Bone marrow (tissue), 2 donors: Measurements from ENCODE around the gene EPHA10.
"Not testable (repeated sequence)": the region's sequence is repeated elsewhere in the genome, so short reads cannot be mapped to it uniquely, and the experiment has no call there.

Experiments
- DNase-seq, 2 donors: peaks; one replicate each; lab custom pipeline; 2025; lab: John Stamatoyannopoulos, UW

Gene EPHA10

DNA sequence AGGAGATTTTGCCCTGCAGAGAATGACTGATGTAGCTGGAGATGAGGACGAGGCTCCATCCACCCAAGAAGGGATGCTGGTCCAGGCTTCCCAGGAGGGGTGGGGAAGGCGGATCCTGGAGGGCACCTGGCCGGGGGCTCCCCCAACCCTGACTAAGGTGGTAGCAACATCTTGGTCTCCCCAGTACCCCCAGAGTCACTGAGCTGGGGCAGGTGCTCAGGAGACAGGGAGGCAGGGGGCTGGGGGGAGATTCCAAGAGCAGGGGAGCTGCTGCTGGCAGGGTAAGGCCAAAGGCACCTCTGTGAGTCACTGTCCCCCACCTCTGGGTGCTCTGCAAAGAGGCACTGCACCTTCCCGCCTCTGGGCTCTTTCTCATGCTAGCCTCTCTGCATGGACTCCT lies 48.6 kb downstream of the EPHA10 start:
- no peak for DNase-seq

DNA sequence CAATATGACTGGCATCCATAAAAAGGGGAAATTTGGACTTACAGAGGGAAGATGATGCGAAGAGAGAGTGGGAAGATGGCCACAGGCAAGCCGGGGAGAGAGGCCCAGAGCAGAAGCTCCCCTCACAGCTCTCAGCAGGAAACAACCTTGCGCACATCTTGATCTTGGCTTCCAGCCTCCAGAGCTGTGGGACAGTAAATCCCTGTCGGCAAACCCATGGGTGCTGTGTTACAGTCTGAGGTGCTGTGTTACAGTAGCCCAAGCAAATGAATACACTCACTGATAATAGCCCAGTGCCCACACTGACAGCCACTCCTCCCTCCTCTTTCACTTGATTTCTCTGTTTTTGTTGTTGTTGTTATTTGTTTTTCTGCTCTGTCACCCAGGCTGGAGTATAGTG lies 50.2 kb downstream of the EPHA10 start:
- DNase-seq, result no peak

GRCh38 chr1:37714226-37714625 lies 50.7 kb downstream of the EPHA10 start:
- DNase-seq, result no peak

- DNase-seq, result no peak
These were observed 56.4 kb downstream of the EPHA10 start for GRCh38 chr1:37708471-37708870.

- DNase-seq, result no peak
These were observed 59.5 kb downstream of the EPHA10 start for GRCh38 chr1:37705399-37705798.

DNA sequence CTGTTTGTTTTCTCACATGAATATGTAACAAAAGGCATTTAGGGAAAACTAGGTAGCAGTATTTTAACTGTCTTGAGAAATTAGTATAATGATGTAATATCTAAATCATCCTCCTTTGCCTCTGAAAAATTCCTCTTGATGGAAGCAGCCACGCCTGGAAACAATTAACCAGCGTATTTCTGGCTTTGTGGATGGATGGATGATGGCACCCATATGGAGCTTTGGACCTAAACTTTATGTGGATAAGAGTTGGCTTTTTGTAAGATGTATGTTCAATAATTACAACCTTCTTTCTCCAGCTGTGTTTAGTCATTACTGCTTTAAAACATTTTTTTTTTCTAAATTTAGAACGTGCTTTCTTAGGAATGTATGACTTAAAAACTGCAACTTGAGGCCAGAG lies 60.0 kb downstream of the EPHA10 start:
- no peak for DNase-seq

DNA sequence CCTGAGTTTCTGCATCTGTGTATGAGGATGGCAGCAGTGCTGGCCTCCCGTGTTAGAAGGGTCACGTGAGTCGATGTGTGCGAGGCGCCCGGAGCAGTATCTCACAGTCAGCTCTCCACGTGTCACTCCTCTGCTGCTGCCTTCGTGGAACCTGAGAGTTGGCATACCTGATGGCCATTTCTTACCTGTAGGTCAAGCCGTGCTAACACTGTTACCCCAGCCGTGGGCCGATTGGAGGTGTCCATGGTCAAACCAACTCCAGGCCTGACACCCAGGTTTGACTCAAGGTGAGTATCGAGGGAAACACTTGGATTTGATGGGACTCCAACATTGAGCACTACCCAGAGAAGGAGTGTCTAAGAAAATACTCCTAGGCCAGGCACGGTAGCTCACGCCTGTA lies 61.9 kb downstream of the EPHA10 start:
- no peak for DNase-seq

- no peak for DNase-seq
These were observed 63.9 kb downstream of the EPHA10 start for GRCh38 chr1:37701051-37701450.

DNA sequence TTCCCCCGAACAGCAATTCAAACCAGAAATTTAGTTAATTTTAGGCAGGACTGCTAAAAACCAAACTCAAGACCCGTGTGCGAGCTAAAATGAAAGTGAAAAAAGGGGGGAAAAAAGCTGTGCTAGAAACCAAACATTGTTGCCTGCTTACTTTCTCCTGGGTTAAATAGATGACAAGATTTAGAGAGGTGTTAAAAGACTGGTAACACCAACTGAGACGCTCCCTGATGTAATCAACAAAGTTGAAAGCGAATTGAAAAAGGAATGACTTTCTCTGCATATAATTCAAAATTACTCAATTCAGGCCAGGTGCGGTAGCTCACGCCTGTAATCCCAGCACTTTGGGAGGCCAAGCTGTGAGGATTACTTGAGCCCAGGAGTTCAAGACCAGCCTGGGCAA lies 65.8 kb downstream of the EPHA10 start:
- no peak for DNase-seq

DNA sequence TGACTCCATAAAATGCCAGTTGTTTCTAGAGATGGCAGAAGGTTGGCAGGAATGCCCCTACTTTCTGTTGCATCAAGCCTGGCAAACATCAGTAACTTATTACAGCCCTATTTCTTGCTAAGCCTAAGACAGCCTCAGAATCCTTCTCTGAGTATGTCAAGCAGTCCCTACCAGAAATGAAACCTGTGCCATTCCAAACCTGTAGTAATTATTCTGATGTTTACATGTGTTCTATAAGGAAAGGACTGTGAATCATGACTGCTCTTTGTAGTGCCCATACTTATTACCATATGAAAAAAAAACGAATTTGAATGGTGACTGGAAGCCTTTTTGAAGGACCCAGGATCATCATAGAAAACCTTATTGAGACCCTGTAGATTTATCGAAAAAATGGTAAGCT lies 67.2 kb downstream of the EPHA10 start:
- DNase-seq, result no peak

- DNase-seq, result no peak
These were observed 67.8 kb downstream of the EPHA10 start for GRCh38 chr1:37697090-37697489.

GRCh38 chr1:37692834-37693175 lies 72.1 kb downstream of the EPHA10 start:
- DNase-seq, result no peak

- DNase-seq, result peak; percentile 81 to 99
These were observed 72.7 kb downstream of the EPHA10 start, which contains the start of gene CDCA8 for GRCh38 chr1:37692078-37692833. TSS of gene CDCA8 (plus strand) at chr1:37692516. CDS start at chr1:37692691, 175 bp downstream.

- DNase-seq, result peak in 1 of 2 donors; percentile 3
These were observed 73.3 kb downstream of the EPHA10 start for GRCh38 chr1:37691497-37692077.

GRCh38 chr1:37688926-37689325 lies 76.0 kb downstream of the EPHA10 start:
- DNase-seq, result no peak

DNA sequence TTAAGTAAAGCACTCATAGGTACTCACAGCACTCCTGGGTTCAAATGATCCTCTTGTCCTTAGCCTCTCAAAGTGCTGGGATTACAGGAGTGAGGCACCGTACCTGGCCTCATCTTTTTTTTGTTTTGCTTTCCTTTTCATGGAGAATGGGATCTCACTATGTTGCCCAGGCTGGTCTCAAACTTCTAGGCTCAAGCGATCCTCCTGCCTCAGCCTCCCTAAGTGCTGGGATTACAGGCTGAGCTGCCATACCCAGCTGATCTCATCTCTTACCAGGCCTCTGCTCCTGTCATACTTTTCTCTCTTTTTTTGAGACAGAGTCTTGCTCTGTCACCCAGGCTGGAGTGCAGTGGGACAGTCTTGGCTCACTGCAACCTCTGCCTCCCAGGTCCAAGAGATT lies 77.2 kb downstream of the EPHA10 start:
- not testable (repeated sequence) for DNase-seq

DNA sequence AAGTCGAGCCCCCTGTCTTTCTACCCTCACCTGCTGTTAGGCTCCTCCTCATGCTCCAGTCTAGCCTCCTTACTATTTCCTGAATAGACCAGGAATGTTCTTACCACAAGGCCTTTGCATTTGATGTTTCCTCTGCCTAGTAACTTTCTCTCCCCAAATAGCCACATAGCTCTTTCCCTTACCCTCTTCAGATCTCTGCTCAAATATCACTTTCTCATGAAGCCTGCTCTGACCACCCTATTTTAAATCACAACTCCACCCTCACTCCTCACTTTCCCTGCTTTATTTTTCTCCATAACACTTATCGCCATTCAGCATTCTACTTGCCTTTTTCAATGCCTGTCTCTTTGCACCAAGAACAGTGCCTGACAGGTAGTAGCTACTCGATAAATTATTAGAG lies 79.2 kb downstream of the EPHA10 start:
- DNase-seq, result no peak

- not testable (repeated sequence) for DNase-seq
These were observed 80.7 kb downstream of the EPHA10 start for GRCh38 chr1:37684182-37684581.

- DNase-seq, result peak; percentile 31 to 57
These were observed 82.5 kb downstream of the EPHA10 start for GRCh38 chr1:37682334-37682987.

DNA sequence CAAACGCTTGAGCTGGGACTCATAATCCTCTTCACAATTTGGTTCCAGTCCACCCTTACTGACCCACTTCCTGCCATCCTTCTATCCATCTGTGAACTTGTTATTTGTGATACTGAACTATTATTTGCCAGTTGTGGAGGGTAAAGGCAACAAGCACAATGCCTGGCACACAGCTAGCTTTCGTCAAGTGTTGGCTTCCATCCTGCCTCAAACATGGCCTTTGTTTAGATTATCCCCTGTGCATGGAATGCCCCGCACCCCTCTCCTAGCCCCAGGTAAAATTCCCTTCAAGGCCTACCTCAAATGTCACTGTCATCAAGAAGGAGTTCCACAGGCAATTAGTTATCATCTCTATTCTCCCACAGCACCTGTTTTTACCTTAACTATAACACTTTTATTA lies 84.0 kb downstream of the EPHA10 start:
- DNase-seq, result no peak

- no peak for DNase-seq
These were observed 87.1 kb downstream of the EPHA10 start for GRCh38 chr1:37677808-37678207.

- DNase-seq, result no peak
These were observed 87.8 kb downstream of the EPHA10 start for GRCh38 chr1:37677143-37677439.

DNA sequence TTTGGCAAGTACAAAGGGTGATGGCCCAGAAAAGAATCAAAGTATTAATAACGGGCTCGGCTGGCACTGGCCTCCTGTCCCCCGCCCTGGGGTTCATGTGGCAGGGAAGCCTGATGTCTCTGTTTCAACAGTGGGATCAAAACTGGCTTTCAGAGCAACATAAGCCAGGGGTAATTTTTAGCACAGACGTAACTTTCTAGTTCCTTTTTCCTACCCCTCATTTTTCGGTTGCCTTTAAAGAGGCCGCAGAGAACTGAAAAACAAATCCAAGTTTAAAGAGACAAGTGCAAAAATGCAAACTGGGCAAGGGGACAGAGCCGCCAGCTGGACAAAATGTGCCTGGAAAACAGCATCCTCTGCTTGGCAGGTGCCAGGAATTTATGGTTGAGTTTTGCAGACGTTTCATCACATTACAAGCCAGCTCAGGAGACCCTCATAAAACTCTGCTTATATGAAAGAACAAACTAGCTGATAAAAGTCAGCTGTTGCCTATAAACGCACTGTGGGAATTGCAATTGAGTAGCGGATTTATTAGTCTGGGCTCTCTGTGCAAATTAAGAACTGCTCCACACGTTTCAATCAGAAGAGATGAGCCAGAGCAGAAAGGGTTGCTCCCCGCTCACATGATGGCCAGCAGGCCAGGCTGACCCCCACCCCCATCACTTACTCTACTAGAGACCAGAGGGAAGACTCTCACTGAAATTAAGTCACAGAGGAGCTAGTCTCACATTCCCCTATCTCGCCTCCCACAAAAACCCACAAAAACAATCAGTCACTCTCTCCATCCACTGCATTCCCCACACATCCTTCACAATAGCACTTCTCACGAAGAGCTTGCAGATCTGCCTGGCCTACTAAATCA lies 88.4 kb downstream of the EPHA10 start:
- DNase-seq, result no peak
